ENCODE results near the gene PHF19. TPM values are rescaled to one million over a fixed set of nuclear protein-coding genes. Genes with fewer than 3 reads are reported as not detected.

The PHF19 gene
- polyA plus RNA-seq, 2 of the 4 experiments (the other 2 are of a cell fraction), result 50.7 to 102 TPM

DNA sequence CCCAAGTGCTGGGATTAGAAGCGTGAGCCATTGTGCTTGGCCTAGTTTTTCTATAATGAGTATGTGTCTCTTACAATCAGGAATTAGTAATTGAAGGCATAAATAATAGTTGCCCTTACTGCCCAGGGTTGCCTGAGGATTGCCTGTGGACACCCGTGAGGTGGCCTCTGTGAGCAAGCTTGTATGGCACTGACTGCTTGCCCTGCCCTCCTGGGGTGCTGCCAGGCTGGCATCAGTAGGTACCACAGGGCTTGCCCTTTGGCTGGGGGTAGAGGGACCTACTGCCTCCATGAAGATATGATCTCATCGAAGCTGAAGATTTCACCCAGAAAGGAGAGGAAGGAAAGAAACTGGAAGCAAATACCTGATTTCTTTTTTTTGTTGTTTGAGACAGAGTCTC is 23.8 kb upstream of the PHF19 start:
- ChIA-PET CTCF (interaction anchor here (0.6 to 1.5 kb wide), 4 partner anchors 14 to 145 kb away, joined by 3 to 4 read pairs (median 3); no protein-coding TSS in a partner anchor), POLR2A (no interaction called here)

DNA sequence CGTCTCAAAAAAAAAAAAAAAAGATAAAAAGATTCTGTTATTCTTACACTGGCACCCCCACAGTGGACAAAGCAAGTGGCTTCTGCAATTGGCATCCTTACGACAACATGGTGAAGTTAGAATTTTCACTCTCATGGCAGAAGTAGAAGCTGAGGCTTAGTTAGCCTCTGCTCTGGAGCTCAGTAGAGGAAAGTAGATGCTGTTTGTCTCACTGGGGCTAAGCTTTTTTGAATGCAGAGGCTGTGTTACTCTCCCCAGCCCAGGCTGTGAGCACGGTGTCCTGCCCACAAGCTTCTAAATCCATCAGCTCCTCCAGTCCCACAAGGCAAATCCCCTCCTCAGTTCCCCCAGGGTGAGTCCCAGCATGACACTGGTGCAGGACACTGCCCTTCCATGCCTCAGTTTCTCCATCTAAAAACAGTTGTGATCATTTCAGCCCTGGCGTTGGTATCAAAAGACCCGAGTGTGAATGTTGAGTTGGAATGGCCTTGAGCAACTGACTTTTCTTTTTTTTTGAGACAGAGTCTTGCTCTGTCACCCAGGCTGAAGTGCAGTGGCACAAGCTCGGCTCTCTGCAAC is 22.6 kb upstream of the PHF19 start:
- DNase-seq (ENCODE audit: low read depth in 1 of 2, low spot score in 1 of 2) (no peak), ATAC-seq (no peak; a peak in 1 of 6 replicates), FAIRE-seq (no peak)
- Histone ChIP-seq H3K9me3 (no peaks in the 10 kb centered on the region), H3K27ac (no peak overlapping the region), H3K4me2 (no peak overlapping the region), H3K4me3 (no peak overlapping the region), H3K4me1 (no peaks in the 10 kb centered on the region)
- 92% methylated on average over 6 of the region's 6 CpGs for WGBS (ENCODE audit: missing lambda C conversion rate)
- ChIA-PET CTCF (interaction anchor here (0.6 kb wide), 1 partner anchor 119 kb away, joined by 3 read pairs; no protein-coding TSS in a partner anchor), POLR2A (no interaction called here)
- no peak for TF ChIP-seq ZNF302 (CRISPR knock-in tag; IDR thresholded peaks at IDR 0.05)
- no peak for TF ChIP-seq GATA3 (IDR thresholded peaks at IDR 0.05; ENCODE audit: borderline replicate concordance)
- no peak for TF ChIP-seq MAZ (IDR thresholded peaks at IDR 0.05; ENCODE audit: borderline replicate concordance, low read depth, low read length)
- no peak for TF ChIP-seq CHD2 (IDR thresholded peaks at IDR 0.05; ENCODE audit: low read length, partially characterized antibody)

More for the DNA sequence above, 23.8 kb upstream of the PHF19 start:
- FAIRE-seq (no peak), DNase-seq (ENCODE audit: low read depth in 1 of 2, low spot score in 1 of 2) (no peak), ATAC-seq (no peak)
- Histone ChIP-seq H3K4me3 (no peak overlapping the region), H3K4me1 (no peaks in the 10 kb centered on the region), H3K4me2 (no peak overlapping the region), H3K9me3 (no peaks in the 10 kb centered on the region), H3K27ac (no peak overlapping the region)
- 81% methylated on average over 3 of the region's 3 CpGs for WGBS (ENCODE audit: missing lambda C conversion rate)
- TF ChIP-seq, protein P1, sequence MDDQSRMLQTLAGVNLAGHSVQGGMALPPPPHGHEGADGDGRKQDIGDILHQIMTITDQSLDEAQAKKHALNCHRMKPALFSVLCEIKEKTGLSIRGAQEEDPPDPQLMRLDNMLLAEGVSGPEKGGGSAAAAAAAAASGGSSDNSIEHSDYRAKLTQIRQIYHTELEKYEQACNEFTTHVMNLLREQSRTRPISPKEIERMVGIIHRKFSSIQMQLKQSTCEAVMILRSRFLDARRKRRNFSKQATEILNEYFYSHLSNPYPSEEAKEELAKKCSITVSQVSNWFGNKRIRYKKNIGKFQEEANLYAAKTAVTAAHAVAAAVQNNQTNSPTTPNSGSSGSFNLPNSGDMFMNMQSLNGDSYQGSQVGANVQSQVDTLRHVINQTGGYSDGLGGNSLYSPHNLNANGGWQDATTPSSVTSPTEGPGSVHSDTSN (IDR thresholded peaks at IDR 0.05), result no peak
- TF ChIP-seq TP53 (CRISPR knock-in tag; IDR thresholded peaks at IDR 0.05), result no peak
- TF ChIP-seq NFE2L2 (conservative IDR thresholded peaks at IDR 0.05; ENCODE audit: low read length), result no peak
- TF ChIP-seq MAZ (IDR thresholded peaks at IDR 0.05; ENCODE audit: borderline replicate concordance, low read depth, low read length), result no peak
- TF ChIP-seq CBX2 (IDR thresholded peaks at IDR 0.05; ENCODE audit: borderline replicate concordance, low read depth), result no peak

DNA sequence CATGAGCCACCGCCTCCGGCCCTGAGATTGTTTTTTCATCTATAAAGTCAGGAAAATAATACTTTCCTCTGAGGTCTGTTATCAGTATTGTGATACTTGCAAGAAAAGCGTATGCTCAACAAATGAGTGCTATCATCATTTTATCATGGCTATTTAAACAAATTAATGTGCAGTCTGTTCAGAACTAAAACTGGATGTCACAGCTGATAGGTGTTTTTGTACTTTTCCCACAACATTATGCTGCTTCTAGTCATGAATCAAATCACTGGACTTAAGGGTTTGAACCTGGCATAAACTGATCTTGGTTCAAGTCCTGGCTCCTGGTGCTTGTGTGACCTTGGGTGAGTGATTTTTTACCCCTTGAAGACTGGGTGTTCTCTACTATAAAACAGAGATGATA is 21.4 kb upstream of the PHF19 start:
- DNase-seq (ENCODE audit: low read depth in 1 of 2, low spot score in 1 of 2), result no peak
- no peak for FAIRE-seq
- H3K4me2 ChIP-seq, result no peak overlapping the region
- no peaks in the 10 kb centered on the region for H3K9me3 ChIP-seq
- TF ChIP-seq, protein P2, sequence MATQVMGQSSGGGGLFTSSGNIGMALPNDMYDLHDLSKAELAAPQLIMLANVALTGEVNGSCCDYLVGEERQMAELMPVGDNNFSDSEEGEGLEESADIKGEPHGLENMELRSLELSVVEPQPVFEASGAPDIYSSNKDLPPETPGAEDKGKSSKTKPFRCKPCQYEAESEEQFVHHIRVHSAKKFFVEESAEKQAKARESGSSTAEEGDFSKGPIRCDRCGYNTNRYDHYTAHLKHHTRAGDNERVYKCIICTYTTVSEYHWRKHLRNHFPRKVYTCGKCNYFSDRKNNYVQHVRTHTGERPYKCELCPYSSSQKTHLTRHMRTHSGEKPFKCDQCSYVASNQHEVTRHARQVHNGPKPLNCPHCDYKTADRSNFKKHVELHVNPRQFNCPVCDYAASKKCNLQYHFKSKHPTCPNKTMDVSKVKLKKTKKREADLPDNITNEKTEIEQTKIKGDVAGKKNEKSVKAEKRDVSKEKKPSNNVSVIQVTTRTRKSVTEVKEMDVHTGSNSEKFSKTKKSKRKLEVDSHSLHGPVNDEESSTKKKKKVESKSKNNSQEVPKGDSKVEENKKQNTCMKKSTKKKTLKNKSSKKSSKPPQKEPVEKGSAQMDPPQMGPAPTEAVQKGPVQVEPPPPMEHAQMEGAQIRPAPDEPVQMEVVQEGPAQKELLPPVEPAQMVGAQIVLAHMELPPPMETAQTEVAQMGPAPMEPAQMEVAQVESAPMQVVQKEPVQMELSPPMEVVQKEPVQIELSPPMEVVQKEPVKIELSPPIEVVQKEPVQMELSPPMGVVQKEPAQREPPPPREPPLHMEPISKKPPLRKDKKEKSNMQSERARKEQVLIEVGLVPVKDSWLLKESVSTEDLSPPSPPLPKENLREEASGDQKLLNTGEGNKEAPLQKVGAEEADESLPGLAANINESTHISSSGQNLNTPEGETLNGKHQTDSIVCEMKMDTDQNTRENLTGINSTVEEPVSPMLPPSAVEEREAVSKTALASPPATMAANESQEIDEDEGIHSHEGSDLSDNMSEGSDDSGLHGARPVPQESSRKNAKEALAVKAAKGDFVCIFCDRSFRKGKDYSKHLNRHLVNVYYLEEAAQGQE (IDR thresholded peaks at IDR 0.05), result no peak
- no peak for TF ChIP-seq EHMT2 (IDR thresholded peaks at IDR 0.05; ENCODE audit: low read depth)
- TF ChIP-seq, protein P3, sequence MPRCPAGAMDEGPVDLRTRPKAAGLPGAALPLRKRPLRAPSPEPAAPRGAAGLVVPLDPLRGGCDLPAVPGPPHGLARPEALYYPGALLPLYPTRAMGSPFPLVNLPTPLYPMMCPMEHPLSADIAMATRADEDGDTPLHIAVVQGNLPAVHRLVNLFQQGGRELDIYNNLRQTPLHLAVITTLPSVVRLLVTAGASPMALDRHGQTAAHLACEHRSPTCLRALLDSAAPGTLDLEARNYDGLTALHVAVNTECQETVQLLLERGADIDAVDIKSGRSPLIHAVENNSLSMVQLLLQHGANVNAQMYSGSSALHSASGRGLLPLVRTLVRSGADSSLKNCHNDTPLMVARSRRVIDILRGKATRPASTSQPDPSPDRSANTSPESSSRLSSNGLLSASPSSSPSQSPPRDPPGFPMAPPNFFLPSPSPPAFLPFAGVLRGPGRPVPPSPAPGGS (IDR thresholded peaks at IDR 0.05), result no peak
- no peak for TF ChIP-seq CHD4 (IDR thresholded peaks at IDR 0.05; ENCODE audit: borderline replicate concordance)
- TF ChIP-seq CBX8 (IDR thresholded peaks at IDR 0.05), result no peak
- TF ChIP-seq, protein P4, sequence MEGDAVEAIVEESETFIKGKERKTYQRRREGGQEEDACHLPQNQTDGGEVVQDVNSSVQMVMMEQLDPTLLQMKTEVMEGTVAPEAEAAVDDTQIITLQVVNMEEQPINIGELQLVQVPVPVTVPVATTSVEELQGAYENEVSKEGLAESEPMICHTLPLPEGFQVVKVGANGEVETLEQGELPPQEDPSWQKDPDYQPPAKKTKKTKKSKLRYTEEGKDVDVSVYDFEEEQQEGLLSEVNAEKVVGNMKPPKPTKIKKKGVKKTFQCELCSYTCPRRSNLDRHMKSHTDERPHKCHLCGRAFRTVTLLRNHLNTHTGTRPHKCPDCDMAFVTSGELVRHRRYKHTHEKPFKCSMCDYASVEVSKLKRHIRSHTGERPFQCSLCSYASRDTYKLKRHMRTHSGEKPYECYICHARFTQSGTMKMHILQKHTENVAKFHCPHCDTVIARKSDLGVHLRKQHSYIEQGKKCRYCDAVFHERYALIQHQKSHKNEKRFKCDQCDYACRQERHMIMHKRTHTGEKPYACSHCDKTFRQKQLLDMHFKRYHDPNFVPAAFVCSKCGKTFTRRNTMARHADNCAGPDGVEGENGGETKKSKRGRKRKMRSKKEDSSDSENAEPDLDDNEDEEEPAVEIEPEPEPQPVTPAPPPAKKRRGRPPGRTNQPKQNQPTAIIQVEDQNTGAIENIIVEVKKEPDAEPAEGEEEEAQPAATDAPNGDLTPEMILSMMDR (IDR thresholded peaks at IDR 0.05), result no peak
- no peak for TF ChIP-seq SREBF2 (IDR thresholded peaks at IDR 0.05)
- TF ChIP-seq CEBPB (IDR thresholded peaks at IDR 0.05), result no peak
- TF ChIP-seq POLR2AphosphoS2 (conservative IDR thresholded peaks at IDR 0.05; ENCODE audit: low read length), result no peak
- TF ChIP-seq NPAS2 (CRISPR knock-in tag; IDR thresholded peaks at IDR 0.05; ENCODE audit: borderline replicate concordance), result no peak
- no peak for TF ChIP-seq KDM5A (IDR thresholded peaks at IDR 0.05)
- TF ChIP-seq FOSL2 (IDR thresholded peaks at IDR 0.05), result no peak
- TF ChIP-seq FOSL2 (CRISPR knock-in tag; IDR thresholded peaks at IDR 0.05), result no peak
- TF ChIP-seq, protein P5, sequence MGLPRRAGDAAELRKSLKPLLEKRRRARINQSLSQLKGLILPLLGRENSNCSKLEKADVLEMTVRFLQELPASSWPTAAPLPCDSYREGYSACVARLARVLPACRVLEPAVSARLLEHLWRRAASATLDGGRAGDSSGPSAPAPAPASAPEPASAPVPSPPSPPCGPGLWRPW (IDR thresholded peaks at IDR 0.05), result no peak
- no peak for TF ChIP-seq JUNB (IDR thresholded peaks at IDR 0.05)
- no peak for TF ChIP-seq HOXA7 (CRISPR knock-in tag; IDR thresholded peaks at IDR 0.05)
- no peak for TF ChIP-seq CHD2 (IDR thresholded peaks at IDR 0.05; ENCODE audit: low read length, partially characterized antibody)
- no peak for TF ChIP-seq RCOR1 (IDR thresholded peaks at IDR 0.05; ENCODE audit: low read depth, low read length)
- TF ChIP-seq HDAC2 (IDR thresholded peaks at IDR 0.05), result no peak
- no peak for TF ChIP-seq HOXB5 (CRISPR knock-in tag; IDR thresholded peaks at IDR 0.05)
- CTCF ChIA-PET, result no interaction called here
- H3K4me1 ChIP-seq, result no peaks in the 10 kb centered on the region
- ATAC-seq, result no peak
- WGBS (ENCODE audit: missing lambda C conversion rate), result 93% methylated on average over 3 of the region's 3 CpGs
- no peak overlapping the region for H3K4me3 ChIP-seq
- POLR2A ChIA-PET, result no interaction called here
- H3K27ac ChIP-seq, result no peak overlapping the region
